HepG2 (cell line): ENCODE measurements around the gene GRB2. TPM values are rescaled to one million over a fixed set of nuclear protein-coding genes. Genes with fewer than 3 reads are reported as not detected.

Experiments used
- ATAC-seq: fragments of 200-7000 bp; cut with Tn5 transposase; 3 replicates; pipeline ENCODE4 v1.9.1; 2020; ENCODE audit warnings: mild to moderate bottlenecking, moderate library complexity
- BruUV-seq: library from RNA; stranded (reverse); fragments of 400-500 nt; replicated peaks from 2 replicates; lab custom pipeline; 2021; lab: Mats Ljungman, UMichigan
- CTCF ChIA-PET: fragments of 300-600 bp; formaldehyde crosslinking; extraction: SDS; loops from one replicate; lab custom pipeline; 2021; ENCODE audit warnings: low total read pairs, inconsistent platforms, low intra/inter-chr PET ratio; lab: Yijun Ruan, JAX
- POLR2A ChIA-PET: fragments of 350-600 bp; sonication (Branson Sonifier 250); formaldehyde crosslinking; loops from one replicate; lab custom pipeline; 2020; ENCODE audit warnings: antibody characterized with exemption, inconsistent platforms; lab: Yijun Ruan, JAX
- DNase-seq: peaks from one replicate; pipeline ENCODE4 v3.0.0-alpha.2; 2015; ENCODE audit warnings: low spot score
- FAIRE-seq: peaks from 3 replicates; lab custom pipeline; 2011; peaks lifted over from hg19 to GRCh38; lab: Jason Lieb, UNC
- H2AFZ ChIP-seq: one replicate; pipeline ENCODE4 v1.6.1; 2011; ENCODE audit warnings: low read length, inconsistent platforms
- H3K27ac ChIP-seq: fragments of 300-600 bp; 3 replicates; pipeline ENCODE4 v1.8.0; 2011; ENCODE audit warnings: mixed run types, mild to moderate bottlenecking, mixed read lengths, low read length, inconsistent platforms; ENCODE audit not compliant: insufficient read depth; ENCODE audit errors: extremely low read length
- H3K27me3 ChIP-seq, 2 experiments: fragments of 200-600 bp in 1 of 2; 2 replicates in 1 of 2; 3 replicates in 1 of 2; pipeline versions ENCODE4 v1.6.0 to v1.8.0; 2011; ENCODE audit warnings: low read length in 2 of 2, mild to moderate bottlenecking in 2 of 2, moderate library complexity in 2 of 2, inconsistent platforms in 1 of 2; ENCODE audit not compliant: insufficient read depth in 2 of 2, control insufficient read depth in 1 of 2
- H3K36me3 ChIP-seq, 2 experiments: fragments of 200-600 bp in 1 of 2; replicated peaks in 1 of 2; 2 replicates in 1 of 2; 3 replicates in 1 of 2; pipeline versions ENCODE4 v1.5.1 to v1.8.0; 2011; ENCODE audit warnings: low read length in 2 of 2, inconsistent platforms in 1 of 2; ENCODE audit not compliant: insufficient read depth in 2 of 2, control insufficient read depth in 1 of 2
- H3K4me1 ChIP-seq: 2 replicates; pipeline ENCODE4 v1.5.1; 2012; ENCODE audit warnings: low read length, inconsistent platforms; ENCODE audit not compliant: insufficient read depth
- H3K4me2 ChIP-seq: 2 replicates; pipeline ENCODE4 v1.6.0; 2011; ENCODE audit warnings: low read depth, low read length, inconsistent platforms
- H3K4me3 ChIP-seq, 3 experiments: fragments of 200-600 bp in 1 of 3; sonication (generic), shearing (Covaris generic) in 1 of 3; replicated peaks in 1 of 3; 2 replicates each; pipeline ENCODE4 v1.5.1; 2011 to 2016; ENCODE audit warnings: low read length in 3 of 3, inconsistent platforms in 2 of 3, low read depth in 2 of 3, mild to moderate bottlenecking in 2 of 3, control low read depth in 1 of 3, mixed read lengths in 1 of 3; ENCODE audit not compliant: insufficient read depth in 1 of 3
- H3K79me2 ChIP-seq: one replicate; pipeline ENCODE4 v1.6.1; 2011; ENCODE audit warnings: low read length, inconsistent platforms; ENCODE audit not compliant: insufficient read depth
- H3K9ac ChIP-seq: 2 replicates; pipeline ENCODE4 v1.6.0; 2011; ENCODE audit warnings: mild to moderate bottlenecking, low read depth, low read length, inconsistent platforms; ENCODE audit not compliant: insufficient read depth
- H3K9me3 ChIP-seq: 2 replicates; pipeline ENCODE4 v1.5.1; 2012; ENCODE audit warnings: mild to moderate bottlenecking, low read length
- H4K20me1 ChIP-seq: 2 replicates; pipeline ENCODE4 v1.6.0; 2011; ENCODE audit warnings: inconsistent platforms, mild to moderate bottlenecking, low read length, moderate library complexity; ENCODE audit not compliant: insufficient read depth
- ATAD3A ChIP-seq: sonication (generic); formaldehyde crosslinking; IDR thresholded peaks from 2 replicates; pipeline ENCODE4 v1.4.0; 2020; ENCODE audit warnings: missing genetic modification reagents
- HHEX ChIP-seq: IDR thresholded peaks from 2 replicates; pipeline ENCODE4 v1.6.1; 2016; ENCODE audit warnings: control low read depth
- NRL ChIP-seq: sonication (generic); formaldehyde crosslinking; IDR thresholded peaks from 2 replicates; pipeline ENCODE4 v1.5.0; 2020; ENCODE audit warnings: missing genetic modification reagents, mild to moderate bottlenecking, moderate library complexity, borderline replicate concordance
- RXRB ChIP-seq: IDR thresholded peaks from 2 replicates; pipeline ENCODE4 v1.6.1; 2016; ENCODE audit warnings: borderline replicate concordance, missing genetic modification reagents, missing compliant biosample characterization
- TEAD3 ChIP-seq: optimal IDR thresholded peaks from 2 replicates; pipeline ENCODE3; 2016; ENCODE audit warnings: borderline replicate concordance
- ZMYM2 ChIP-seq: sonication (generic); formaldehyde crosslinking; IDR thresholded peaks from 2 replicates; pipeline ENCODE4 v1.8.0; 2022; ENCODE audit warnings: mild to moderate bottlenecking, missing genetic modification reagents
- WGBS: methylation state at CpG from one replicate; pipeline ENCODE4 v1.1.6; 2017; ENCODE audit warnings: low lambda C conversion rate; 5-methylcytosine and 5-hydroxymethylcytosine counted together
- in situ Hi-C: cut with HindIII; loops from 2 replicates; pipeline ENCODE4 v1.10.0; 2017; ENCODE audit warnings: low pct_unique_long_range_greater_than_20kb; ENCODE audit not compliant: extremely low pct_ligation_motif_present
- intact Hi-C: fragments of 100-400 bp; cut with micrococcal nuclease; formaldehyde crosslinking; loops from one replicate; pipeline ENCODE4 v1.10.0; 2022; ENCODE audit not compliant: unreplicated experiment
- polyA plus RNA-seq, 8 experiments: library from polyadenylated mRNA; depleted of rRNA in 3 of 8; stranded (reverse) in 7 of 8; unstranded in 1 of 8; fragments of >200 nt; fragmentation: Illumina TruSeq in 4 of 8; extraction: Trizol in 4 of 8; gene quantifications; 2 replicates each; pipeline versions ENCODE4 v1.2.1 to v1.2.3, GENCODE V29; 2011 to 2016; ENCODE audit warnings: low read depth in 4 of 8, missing spikeins in 1 of 8, mixed read lengths in 1 of 8; ENCODE audit not compliant: insufficient read depth in 1 of 8
- total RNA-seq, 5 experiments: library from RNA; depleted of rRNA; stranded (reverse); fragments of >200 nt; fragmentation: Illumina TruSeq; extraction: Trizol; gene quantifications; 2 replicates each; pipeline ENCODE4 v1.2.3, GENCODE V29; 2016; ENCODE audit warnings: low read depth in 1 of 5
- TF ChIP-seq, protein P1 (sequence below): sonication (generic); formaldehyde crosslinking; IDR thresholded peaks from 2 replicates; pipeline ENCODE4 v1.5.1; 2020; ENCODE audit warnings: mild to moderate bottlenecking, missing genetic modification reagents, moderate library complexity
- TF ChIP-seq, protein P2 (sequence below): sonication (generic); formaldehyde crosslinking; IDR thresholded peaks from 2 replicates; pipeline ENCODE4 v1.4.0; 2020; ENCODE audit warnings: mild to moderate bottlenecking, missing genetic modification reagents

Gene GRB2
- total and polyA plus RNA-seq, 2 of the 13 experiments (the other 11 are each of a cell fraction or from before 2014, with no cell fraction given), result 84.6 to 92.3 TPM

DNA sequence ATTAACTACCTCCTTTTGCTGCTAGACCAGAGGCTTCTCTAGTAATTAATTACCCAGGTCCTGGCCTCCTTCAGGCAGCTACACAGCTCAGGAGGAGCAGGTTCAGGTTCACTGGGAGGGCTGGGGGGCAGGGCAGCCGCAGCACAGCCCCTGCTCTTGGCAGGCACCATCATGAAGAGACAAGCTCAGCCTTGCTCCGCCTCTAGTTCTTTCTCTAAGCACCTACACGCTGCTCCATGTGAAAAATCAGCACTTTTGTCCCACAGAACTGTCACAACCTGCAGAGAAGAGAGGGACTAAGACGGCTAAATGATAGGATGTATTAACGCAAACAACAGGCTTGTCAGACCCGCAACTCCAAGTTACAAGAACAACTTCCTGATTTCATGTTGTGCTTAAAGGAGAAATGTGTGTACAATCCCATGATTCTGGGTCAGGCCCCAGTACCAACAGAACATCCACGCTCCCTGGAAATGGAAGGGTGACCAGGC, 53.4 kb downstream of the GRB2 start (continued):
- TF ChIP-seq, protein P1, sequence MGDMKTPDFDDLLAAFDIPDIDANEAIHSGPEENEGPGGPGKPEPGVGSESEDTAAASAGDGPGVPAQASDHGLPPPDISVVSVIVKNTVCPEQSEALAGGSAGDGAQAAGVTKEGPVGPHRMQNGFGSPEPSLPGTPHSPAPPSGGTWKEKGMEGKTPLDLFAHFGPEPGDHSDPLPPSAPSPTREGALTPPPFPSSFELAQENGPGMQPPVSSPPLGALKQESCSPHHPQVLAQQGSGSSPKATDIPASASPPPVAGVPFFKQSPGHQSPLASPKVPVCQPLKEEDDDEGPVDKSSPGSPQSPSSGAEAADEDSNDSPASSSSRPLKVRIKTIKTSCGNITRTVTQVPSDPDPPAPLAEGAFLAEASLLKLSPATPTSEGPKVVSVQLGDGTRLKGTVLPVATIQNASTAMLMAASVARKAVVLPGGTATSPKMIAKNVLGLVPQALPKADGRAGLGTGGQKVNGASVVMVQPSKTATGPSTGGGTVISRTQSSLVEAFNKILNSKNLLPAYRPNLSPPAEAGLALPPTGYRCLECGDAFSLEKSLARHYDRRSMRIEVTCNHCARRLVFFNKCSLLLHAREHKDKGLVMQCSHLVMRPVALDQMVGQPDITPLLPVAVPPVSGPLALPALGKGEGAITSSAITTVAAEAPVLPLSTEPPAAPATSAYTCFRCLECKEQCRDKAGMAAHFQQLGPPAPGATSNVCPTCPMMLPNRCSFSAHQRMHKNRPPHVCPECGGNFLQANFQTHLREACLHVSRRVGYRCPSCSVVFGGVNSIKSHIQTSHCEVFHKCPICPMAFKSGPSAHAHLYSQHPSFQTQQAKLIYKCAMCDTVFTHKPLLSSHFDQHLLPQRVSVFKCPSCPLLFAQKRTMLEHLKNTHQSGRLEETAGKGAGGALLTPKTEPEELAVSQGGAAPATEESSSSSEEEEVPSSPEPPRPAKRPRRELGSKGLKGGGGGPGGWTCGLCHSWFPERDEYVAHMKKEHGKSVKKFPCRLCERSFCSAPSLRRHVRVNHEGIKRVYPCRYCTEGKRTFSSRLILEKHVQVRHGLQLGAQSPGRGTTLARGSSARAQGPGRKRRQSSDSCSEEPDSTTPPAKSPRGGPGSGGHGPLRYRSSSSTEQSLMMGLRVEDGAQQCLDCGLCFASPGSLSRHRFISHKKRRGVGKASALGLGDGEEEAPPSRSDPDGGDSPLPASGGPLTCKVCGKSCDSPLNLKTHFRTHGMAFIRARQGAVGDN (CRISPR knock-in tag), result peak; percentile 24; the same call in 1 of the 2 replicates
- no peak for TF ChIP-seq ZMYM2 (CRISPR knock-in tag)
- TF ChIP-seq ATAD3A (CRISPR knock-in tag), result no peak

DNA sequence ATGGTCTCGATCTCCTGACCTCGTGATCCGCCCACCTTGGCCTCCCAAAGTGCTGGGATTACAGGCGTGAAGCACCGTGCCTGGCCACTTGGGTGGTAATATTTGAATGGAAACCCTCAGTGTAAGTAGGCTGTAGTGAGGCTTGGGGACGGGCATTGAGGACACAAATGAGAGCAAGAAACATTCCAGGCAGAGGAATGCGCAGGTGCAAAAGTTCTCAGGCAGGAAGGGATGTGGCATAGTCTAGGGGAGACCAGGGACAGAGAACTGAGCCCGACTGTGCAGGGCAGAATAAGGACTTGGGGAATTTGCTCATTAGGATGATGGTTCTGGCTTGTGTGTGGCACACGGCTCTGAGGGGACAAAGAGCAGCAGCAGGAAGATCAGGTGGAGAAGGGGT, 54.8 kb downstream of the GRB2 start:
- Histone ChIP-seq H3K4me3 (no peak overlapping the region), H3K27me3 (no peaks in the 10 kb centered on the region), H2AFZ (no peak overlapping the region), H3K4me2 (no peak overlapping the region), H4K20me1 (peaks cover 18% of the 10 kb centered on the region), H3K36me3 (peaks cover 0 to 5% of the 10 kb centered on the region in 2 experiments; a peak in 1 of 5 replicates), H3K27ac (no peak overlapping the region), H3K79me2 (peaks cover 84% of the 10 kb centered on the region), H3K9ac (no peak overlapping the region), H3K9me3 (no peaks in the 10 kb centered on the region), H3K4me1 (peaks cover 76% of the 10 kb centered on the region)
- ATAC-seq (peak; percentile 41; the same call in 2 of the 3 replicates), DNase-seq (no peak), FAIRE-seq (no peak)
- no TSS peak for BruUV-seq
- in situ Hi-C loops (no loop called here), intact Hi-C loops (loop anchor here (1.0 kb wide), 2 partner anchors 35 to 54 kb away; no protein-coding TSS in a partner anchor)
- POLR2A ChIA-PET, result interaction anchor here (0.6 to 3.2 kb wide), 3 partner anchors 42 to 388 kb away, joined by 3 to 11 read pairs (median 3); no protein-coding TSS in a partner anchor
- 90% methylated on average over 9 of the region's 9 CpGs for WGBS
- CTCF ChIA-PET, result no interaction called here
- TF ChIP-seq HHEX (CRISPR knock-in tag), result no peak
- TF ChIP-seq, protein P2, sequence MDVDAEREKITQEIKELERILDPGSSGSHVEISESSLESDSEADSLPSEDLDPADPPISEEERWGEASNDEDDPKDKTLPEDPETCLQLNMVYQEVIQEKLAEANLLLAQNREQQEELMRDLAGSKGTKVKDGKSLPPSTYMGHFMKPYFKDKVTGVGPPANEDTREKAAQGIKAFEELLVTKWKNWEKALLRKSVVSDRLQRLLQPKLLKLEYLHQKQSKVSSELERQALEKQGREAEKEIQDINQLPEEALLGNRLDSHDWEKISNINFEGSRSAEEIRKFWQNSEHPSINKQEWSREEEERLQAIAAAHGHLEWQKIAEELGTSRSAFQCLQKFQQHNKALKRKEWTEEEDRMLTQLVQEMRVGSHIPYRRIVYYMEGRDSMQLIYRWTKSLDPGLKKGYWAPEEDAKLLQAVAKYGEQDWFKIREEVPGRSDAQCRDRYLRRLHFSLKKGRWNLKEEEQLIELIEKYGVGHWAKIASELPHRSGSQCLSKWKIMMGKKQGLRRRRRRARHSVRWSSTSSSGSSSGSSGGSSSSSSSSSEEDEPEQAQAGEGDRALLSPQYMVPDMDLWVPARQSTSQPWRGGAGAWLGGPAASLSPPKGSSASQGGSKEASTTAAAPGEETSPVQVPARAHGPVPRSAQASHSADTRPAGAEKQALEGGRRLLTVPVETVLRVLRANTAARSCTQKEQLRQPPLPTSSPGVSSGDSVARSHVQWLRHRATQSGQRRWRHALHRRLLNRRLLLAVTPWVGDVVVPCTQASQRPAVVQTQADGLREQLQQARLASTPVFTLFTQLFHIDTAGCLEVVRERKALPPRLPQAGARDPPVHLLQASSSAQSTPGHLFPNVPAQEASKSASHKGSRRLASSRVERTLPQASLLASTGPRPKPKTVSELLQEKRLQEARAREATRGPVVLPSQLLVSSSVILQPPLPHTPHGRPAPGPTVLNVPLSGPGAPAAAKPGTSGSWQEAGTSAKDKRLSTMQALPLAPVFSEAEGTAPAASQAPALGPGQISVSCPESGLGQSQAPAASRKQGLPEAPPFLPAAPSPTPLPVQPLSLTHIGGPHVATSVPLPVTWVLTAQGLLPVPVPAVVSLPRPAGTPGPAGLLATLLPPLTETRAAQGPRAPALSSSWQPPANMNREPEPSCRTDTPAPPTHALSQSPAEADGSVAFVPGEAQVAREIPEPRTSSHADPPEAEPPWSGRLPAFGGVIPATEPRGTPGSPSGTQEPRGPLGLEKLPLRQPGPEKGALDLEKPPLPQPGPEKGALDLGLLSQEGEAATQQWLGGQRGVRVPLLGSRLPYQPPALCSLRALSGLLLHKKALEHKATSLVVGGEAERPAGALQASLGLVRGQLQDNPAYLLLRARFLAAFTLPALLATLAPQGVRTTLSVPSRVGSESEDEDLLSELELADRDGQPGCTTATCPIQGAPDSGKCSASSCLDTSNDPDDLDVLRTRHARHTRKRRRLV (CRISPR knock-in tag), result 0 out of 2 replicates have a peak, but pooled peaks have one; percentile 5
- TF ChIP-seq NRL (CRISPR knock-in tag), result peak; percentile 61; the same call in 1 of the 2 replicates
- TF ChIP-seq TEAD3 (CRISPR knock-in tag), result peak; percentile 22
- no peak for TF ChIP-seq RXRB (CRISPR knock-in tag)
